ENCODE measurements around the gene CKS1B.
A peak's percentile ranks its signal among the peaks of the same experiment; 100 is the strongest.

- TF ChIP-seq PBX3 (IDR thresholded peaks at IDR 0.05) (no peak), CTCF (IDR thresholded peaks at IDR 0.05) (0 out of 3 replicates have a peak, but pooled peaks have one; percentile 7), RCOR1 (IDR thresholded peaks at IDR 0.05; ENCODE audit: low read depth, low read length) (no peak), POLR2A (IDR thresholded peaks at IDR 0.05; ENCODE audit: low read length) (no peak), JUN (IDR thresholded peaks at IDR 0.05) (no peak), HDAC2 (IDR thresholded peaks at IDR 0.05) (no peak), JUNB (IDR thresholded peaks at IDR 0.05) (no peak), ELK1 (IDR thresholded peaks at IDR 0.05; ENCODE audit: low read depth, low read length) (no peak), PHF8 (IDR thresholded peaks at IDR 0.05; ENCODE audit: borderline replicate concordance, low read depth) (no peak), REST (IDR thresholded peaks at IDR 0.05) (no peak), BHLHE40 (IDR thresholded peaks at IDR 0.05; ENCODE audit: low read depth, low read length) (no peak), MAX (IDR thresholded peaks at IDR 0.05) (no peak), FOSL2 (IDR thresholded peaks at IDR 0.05) (no peak), FOSL2 (CRISPR knock-in tag; IDR thresholded peaks at IDR 0.05) (no peak), EHMT2 (IDR thresholded peaks at IDR 0.05; ENCODE audit: low read depth) (no peak)
Observed at GRCh38 chr1:154998201-154998780, 23.8 kb downstream of the CKS1B start.
